Mesenchymal stem cell (in vitro differentiated cells and primary cell): ENCODE data around the gene CALHM5.

ENCODE experiments used
- DNase-seq: peaks from one replicate; pipeline ENCODE4 v3.0.0-alpha.2; 2013
- H2AFZ ChIP-seq: one replicate; pipeline ENCODE4 v1.6.1; 2013; ENCODE audit warnings: low read depth, mild to moderate bottlenecking, control low read depth, inconsistent platforms, low read length, moderate library complexity
- H2AK5ac ChIP-seq: 2 replicates; pipeline ENCODE4 v1.6.1; 2013; ENCODE audit warnings: low read length, moderate library complexity, mild to moderate bottlenecking, inconsistent platforms; ENCODE audit not compliant: severe bottlenecking
- H2BK120ac ChIP-seq: one replicate; pipeline ENCODE4 v1.6.1; 2013; ENCODE audit warnings: low read depth, mild to moderate bottlenecking, inconsistent platforms, low read length, moderate library complexity
- H2BK12ac ChIP-seq, 2 experiments: one replicate each; pipeline ENCODE4 v1.6.1; 2013; ENCODE audit warnings: inconsistent platforms in 2 of 2, low read length in 2 of 2, mild to moderate bottlenecking in 2 of 2, moderate library complexity in 2 of 2, control low read depth in 1 of 2
- H2BK15ac ChIP-seq: one replicate; pipeline ENCODE4 v1.6.1; 2013; ENCODE audit warnings: mild to moderate bottlenecking, low read depth, inconsistent platforms; ENCODE audit not compliant: poor library complexity, severe bottlenecking
- H2BK5ac ChIP-seq: 2 replicates; pipeline ENCODE4 v1.6.1; 2013; ENCODE audit warnings: low read depth, mild to moderate bottlenecking, low read length, control low read depth, inconsistent platforms; ENCODE audit not compliant: poor library complexity, severe bottlenecking
- H3K14ac ChIP-seq, 2 experiments: one replicate each; pipeline ENCODE4 v1.6.1; 2013; ENCODE audit warnings: inconsistent platforms in 2 of 2, low read length in 2 of 2, control low read depth in 1 of 2, mild to moderate bottlenecking in 1 of 2, moderate library complexity in 1 of 2
- H3K18ac ChIP-seq, 2 experiments: one replicate each; pipeline ENCODE4 v1.6.1; 2013; ENCODE audit warnings: inconsistent platforms in 2 of 2, low read length in 2 of 2, control low read depth in 1 of 2, low read depth in 1 of 2, mild to moderate bottlenecking in 1 of 2
- H3K23ac ChIP-seq, 2 experiments: one replicate each; pipeline ENCODE4 v1.6.1; 2013; ENCODE audit warnings: inconsistent platforms in 2 of 2, low read length in 2 of 2, mild to moderate bottlenecking in 2 of 2, moderate library complexity in 2 of 2, control low read depth in 1 of 2
- H3K27ac ChIP-seq: 2 replicates; pipeline ENCODE4 v1.5.1; 2013; ENCODE audit warnings: mild to moderate bottlenecking, moderate library complexity, low read length, control low read depth, inconsistent platforms; ENCODE audit not compliant: poor library complexity, severe bottlenecking
- H3K27me3 ChIP-seq, 2 experiments: 2 replicates each; pipeline versions ENCODE4 v1.6.1 to v1.7.0; 2013; ENCODE audit warnings: low read length in 2 of 2, mild to moderate bottlenecking in 2 of 2, moderate library complexity in 2 of 2, control low read depth in 1 of 2, inconsistent platforms in 1 of 2; ENCODE audit not compliant: control insufficient read depth in 1 of 2, insufficient read depth in 1 of 2
- H3K36me3 ChIP-seq, 2 experiments: 2 replicates each; pipeline versions ENCODE4 v1.6.1 to v1.7.0; 2013; ENCODE audit warnings: low read length in 2 of 2, control low read depth in 1 of 2, inconsistent platforms in 1 of 2, low read depth in 1 of 2, mild to moderate bottlenecking in 1 of 2; ENCODE audit not compliant: insufficient read depth in 2 of 2, control insufficient read depth in 1 of 2
- H3K4ac ChIP-seq, 2 experiments: one replicate each; pipeline ENCODE4 v1.6.1; 2013; ENCODE audit warnings: inconsistent platforms in 2 of 2, low read length in 2 of 2, mild to moderate bottlenecking in 2 of 2, moderate library complexity in 2 of 2, control low read depth in 1 of 2, low read depth in 1 of 2
- H3K4me1 ChIP-seq: 2 replicates; pipeline ENCODE4 v1.6.1; 2013; ENCODE audit warnings: low read depth, low read length, control low read depth; ENCODE audit not compliant: control insufficient read depth, insufficient read depth
- H3K4me2 ChIP-seq: 2 replicates; pipeline ENCODE4 v1.6.1; 2013; ENCODE audit warnings: low read length, mild to moderate bottlenecking, inconsistent platforms; ENCODE audit not compliant: poor library complexity, severe bottlenecking
- H3K4me3 ChIP-seq, 2 experiments: 2 replicates each; pipeline versions ENCODE4 v1.5.1 to v1.7.0; 2013; ENCODE audit warnings: low read length in 2 of 2, mild to moderate bottlenecking in 2 of 2, control low read depth in 1 of 2, low read depth in 1 of 2; ENCODE audit not compliant: insufficient read depth in 1 of 2
- H3K79me1 ChIP-seq: replicated peaks from 2 replicates; pipeline ENCODE4 v1.6.1; 2013; ENCODE audit warnings: mild to moderate bottlenecking, control low read depth, low read length, inconsistent platforms; ENCODE audit not compliant: poor library complexity, severe bottlenecking
- H3K9ac ChIP-seq: 2 replicates; pipeline ENCODE4 v1.7.0; 2013; ENCODE audit warnings: mild to moderate bottlenecking, low read length, moderate library complexity
- H3K9me3 ChIP-seq: 2 replicates; pipeline ENCODE4 v1.7.0; 2013; ENCODE audit warnings: mild to moderate bottlenecking, low read length; ENCODE audit not compliant: control insufficient read depth
- H4K8ac ChIP-seq: one replicate; pipeline ENCODE4 v1.6.1; 2013; ENCODE audit warnings: inconsistent platforms, mild to moderate bottlenecking, low read length, moderate library complexity
- H4K91ac ChIP-seq: one replicate; pipeline ENCODE4 v1.6.1; 2013; ENCODE audit warnings: mild to moderate bottlenecking, low read length, inconsistent platforms
- WGBS: methylation state at CpG from one replicate; pipeline ENCODE4 v1.1.7; 2013; ENCODE audit warnings: mixed read lengths; 5-methylcytosine and 5-hydroxymethylcytosine counted together

Gene CALHM5

GRCh38 chr6:116562019-116562403, 50.6 kb downstream of the CALHM5 start:
- Histone ChIP-seq H4K91ac (no peak overlapping the region), H3K36me3 (no peaks in the 10 kb centered on the region), H4K8ac (no peak overlapping the region), H3K4me2 (no peak overlapping the region), H3K27ac (no peak overlapping the region), H3K9ac (no peak overlapping the region), H2BK12ac (no peak overlapping the region), H3K23ac (no peak overlapping the region), H2BK120ac (no peak overlapping the region), H3K9me3 (no peaks in the 10 kb centered on the region), H3K18ac (no peak overlapping the region), H3K79me1 (no peaks in the 10 kb centered on the region), H3K4me3 (no peak overlapping the region), H2BK15ac (no peak overlapping the region), H3K14ac (no peak overlapping the region), H2AFZ (no peak overlapping the region), H3K4me1 (peaks cover 11% of the 10 kb centered on the region), H2AK5ac (no peak overlapping the region), H3K27me3 (no peaks in the 10 kb centered on the region), H3K4ac (no peak overlapping the region), H2BK5ac (no peak overlapping the region)
- 100% methylated on average over 3 of the region's 4 CpGs for WGBS
- no peak for DNase-seq

GRCh38 chr6:116562614-116563013, 51.2 kb downstream of the CALHM5 start:
- H3K18ac ChIP-seq = no peak overlapping the region
- H3K4me1 ChIP-seq = peaks cover 11% of the 10 kb centered on the region
- no peaks in the 10 kb centered on the region for H3K27me3 ChIP-seq
- no peaks in the 10 kb centered on the region for H3K79me1 ChIP-seq
- no peaks in the 10 kb centered on the region for H3K9me3 ChIP-seq
- no peak overlapping the region for H2BK12ac ChIP-seq
- H3K36me3 ChIP-seq = no peaks in the 10 kb centered on the region
- H3K23ac ChIP-seq = no peak overlapping the region
- no peak overlapping the region for H2AFZ ChIP-seq
- no peak overlapping the region for H4K91ac ChIP-seq
- no peak overlapping the region for H2BK15ac ChIP-seq
- H3K9ac ChIP-seq = peak overlapping the region; percentile 18
- no peak overlapping the region for H2BK5ac ChIP-seq
- H3K14ac ChIP-seq = no peak overlapping the region
- no peak overlapping the region for H3K4me2 ChIP-seq
- H4K8ac ChIP-seq = no peak overlapping the region
- no peak overlapping the region for H3K27ac ChIP-seq
- H2AK5ac ChIP-seq = no peak overlapping the region
- WGBS = 72% methylated on average over 3 of the region's 3 CpGs
- DNase-seq = peak; percentile 7
- H2BK120ac ChIP-seq = no peak overlapping the region
- no peak overlapping the region for H3K4me3 ChIP-seq
- H3K4ac ChIP-seq = no peak overlapping the region

- no peaks in the 10 kb centered on the region for H3K9me3 ChIP-seq
- peak overlapping the region; percentile 35 for H2BK15ac ChIP-seq
- DNase-seq = no peak
- no peak overlapping the region for H2AFZ ChIP-seq
- H2BK5ac ChIP-seq = no peak overlapping the region
- WGBS = 95% methylated on average over 9 of the region's 9 CpGs
- no peak overlapping the region for H2AK5ac ChIP-seq
- no peak overlapping the region for H2BK120ac ChIP-seq
- no peak overlapping the region for H3K4me2 ChIP-seq
- no peaks in the 10 kb centered on the region for H3K36me3 ChIP-seq
- H4K8ac ChIP-seq = no peak overlapping the region
- H3K27ac ChIP-seq = no peak overlapping the region
- H2BK12ac ChIP-seq = no peak overlapping the region
- no peaks in the 10 kb centered on the region for H3K27me3 ChIP-seq
- H3K23ac ChIP-seq = no peak overlapping the region
- H3K9ac ChIP-seq = no peak overlapping the region
- no peak overlapping the region for H3K18ac ChIP-seq
- H4K91ac ChIP-seq = no peak overlapping the region
- H3K4ac ChIP-seq = no peak overlapping the region
- H3K4me3 ChIP-seq = no peak overlapping the region
- H3K79me1 ChIP-seq = no peaks in the 10 kb centered on the region
- no peak overlapping the region for H3K14ac ChIP-seq
- peaks cover 9% of the 10 kb centered on the region for H3K4me1 ChIP-seq
Measured at GRCh38 chr6:116563830-116564229, 52.4 kb downstream of the CALHM5 start.

- no peak overlapping the region for H3K27ac ChIP-seq
- no peak overlapping the region for H3K14ac ChIP-seq
- H3K9me3 ChIP-seq = no peaks in the 10 kb centered on the region
- no peak overlapping the region for H4K91ac ChIP-seq
- WGBS = 78% methylated on average over 4 of the region's 7 CpGs
- no peak overlapping the region for H2BK12ac ChIP-seq
- H2BK120ac ChIP-seq = no peak overlapping the region
- no peak overlapping the region for H3K4ac ChIP-seq
- no peaks in the 10 kb centered on the region for H3K27me3 ChIP-seq
- no peak overlapping the region for H2AFZ ChIP-seq
- H3K4me2 ChIP-seq = no peak overlapping the region
- no peaks in the 10 kb centered on the region for H3K36me3 ChIP-seq
- no peak overlapping the region for H2BK15ac ChIP-seq
- no peak overlapping the region for H4K8ac ChIP-seq
- peak overlapping the region; percentile 61 for H3K9ac ChIP-seq
- H3K23ac ChIP-seq = no peak overlapping the region
- H3K4me1 ChIP-seq = peaks cover 9% of the 10 kb centered on the region
- no peak for DNase-seq
- no peaks in the 10 kb centered on the region for H3K79me1 ChIP-seq
- no peak overlapping the region for H3K18ac ChIP-seq
- H3K4me3 ChIP-seq = no peak overlapping the region
- no peak overlapping the region for H2BK5ac ChIP-seq
- no peak overlapping the region for H2AK5ac ChIP-seq
Measured at GRCh38 chr6:116564311-116564710, 52.9 kb downstream of the CALHM5 start.
